GM11168 (cell line): ENCODE data around the gene NPBWR2.

Experiments used
- in situ Hi-C: fragments of 300-500 bp; cut with MboI; formaldehyde crosslinking; loops from one replicate; pipeline ENCODE4 v1.12.0; 2022; ENCODE audit warnings: low sequenced_read_pairs; ENCODE audit not compliant: unreplicated experiment

The NPBWR2 gene, protein sequence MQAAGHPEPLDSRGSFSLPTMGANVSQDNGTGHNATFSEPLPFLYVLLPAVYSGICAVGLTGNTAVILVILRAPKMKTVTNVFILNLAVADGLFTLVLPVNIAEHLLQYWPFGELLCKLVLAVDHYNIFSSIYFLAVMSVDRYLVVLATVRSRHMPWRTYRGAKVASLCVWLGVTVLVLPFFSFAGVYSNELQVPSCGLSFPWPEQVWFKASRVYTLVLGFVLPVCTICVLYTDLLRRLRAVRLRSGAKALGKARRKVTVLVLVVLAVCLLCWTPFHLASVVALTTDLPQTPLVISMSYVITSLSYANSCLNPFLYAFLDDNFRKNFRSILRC

DNA sequence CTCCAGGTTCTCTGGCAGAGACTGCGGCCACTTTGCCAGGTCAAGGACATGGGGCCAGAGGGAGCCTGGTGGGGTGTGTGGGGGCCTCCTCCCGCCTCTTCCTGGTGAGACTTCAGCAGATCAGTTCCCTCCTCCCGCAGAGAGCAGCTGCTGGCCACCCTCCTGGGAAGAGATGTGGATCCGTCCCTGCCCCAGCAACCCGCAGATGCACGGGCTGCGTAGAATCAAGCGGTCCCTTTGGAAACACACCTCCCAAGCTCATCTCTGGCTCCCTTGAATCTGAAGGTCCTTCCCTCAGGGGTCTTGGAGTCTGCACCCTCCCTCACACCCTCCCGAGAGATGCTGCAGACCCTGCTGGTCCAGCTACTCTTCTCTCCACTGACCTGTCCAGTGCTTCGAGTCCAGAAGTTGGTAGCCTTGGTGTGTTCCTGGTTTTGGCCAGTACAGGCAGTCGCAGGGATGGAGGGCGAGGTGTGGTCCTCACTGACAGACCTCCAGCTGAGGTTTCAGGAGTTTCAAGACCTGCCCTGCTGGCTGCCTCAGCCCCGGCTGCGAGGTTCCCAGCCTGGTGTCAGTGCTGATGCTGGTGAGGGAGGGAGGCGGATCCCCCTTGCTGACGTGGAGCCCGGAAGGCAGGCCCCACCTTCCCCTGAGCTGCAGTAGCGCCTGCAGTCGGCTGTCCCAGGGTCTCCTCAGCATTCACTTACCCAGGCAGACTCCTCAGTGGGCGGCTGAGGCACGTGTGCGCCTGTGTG is at the start of gene NPBWR2:
NPBWR2 (minus strand) TSS at position 585 of the 755 bp plus-strand sequence. CDS start 734 bp downstream, outside the sequence.
- in situ Hi-C loops = no loop called here

DNA sequence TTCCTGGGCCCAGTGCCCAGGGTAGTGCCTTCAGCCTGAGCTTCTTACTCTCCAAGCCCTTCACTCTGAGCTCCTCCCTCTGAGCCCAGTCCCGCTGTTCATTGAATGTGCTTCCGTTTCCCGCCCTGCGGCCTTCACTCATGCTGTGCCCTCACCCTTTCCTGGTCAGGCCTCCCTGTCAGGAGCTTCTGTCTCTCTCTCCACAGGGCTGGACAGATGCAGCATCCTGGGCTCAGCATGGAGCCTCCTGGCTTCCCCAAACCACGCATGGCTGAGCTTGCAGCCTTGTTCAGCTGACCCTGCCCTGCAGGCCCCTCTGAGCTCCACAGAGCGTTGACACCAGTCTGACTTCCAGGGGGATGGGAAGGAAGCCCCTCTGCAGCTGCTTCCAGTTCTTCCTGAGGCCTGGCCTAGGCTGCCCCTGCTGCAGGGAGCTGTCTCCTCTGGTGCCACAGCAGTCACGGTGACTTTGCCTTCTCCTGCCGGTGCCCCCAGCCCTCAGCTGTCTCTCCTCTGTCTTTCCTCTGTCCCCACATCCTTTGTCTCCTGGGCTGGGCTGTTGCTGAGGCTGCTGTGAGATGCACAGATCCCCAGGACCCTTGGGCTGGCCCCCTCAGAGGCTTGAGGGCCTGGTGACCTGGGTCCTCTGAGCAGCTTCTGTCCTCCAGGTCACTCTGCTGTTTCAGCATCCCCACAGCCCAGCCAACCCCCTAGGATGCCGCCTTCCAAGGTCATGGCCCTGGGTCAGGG is 48.9 kb upstream of the NPBWR2 start:
- in situ Hi-C loops = no loop called here

DNA sequence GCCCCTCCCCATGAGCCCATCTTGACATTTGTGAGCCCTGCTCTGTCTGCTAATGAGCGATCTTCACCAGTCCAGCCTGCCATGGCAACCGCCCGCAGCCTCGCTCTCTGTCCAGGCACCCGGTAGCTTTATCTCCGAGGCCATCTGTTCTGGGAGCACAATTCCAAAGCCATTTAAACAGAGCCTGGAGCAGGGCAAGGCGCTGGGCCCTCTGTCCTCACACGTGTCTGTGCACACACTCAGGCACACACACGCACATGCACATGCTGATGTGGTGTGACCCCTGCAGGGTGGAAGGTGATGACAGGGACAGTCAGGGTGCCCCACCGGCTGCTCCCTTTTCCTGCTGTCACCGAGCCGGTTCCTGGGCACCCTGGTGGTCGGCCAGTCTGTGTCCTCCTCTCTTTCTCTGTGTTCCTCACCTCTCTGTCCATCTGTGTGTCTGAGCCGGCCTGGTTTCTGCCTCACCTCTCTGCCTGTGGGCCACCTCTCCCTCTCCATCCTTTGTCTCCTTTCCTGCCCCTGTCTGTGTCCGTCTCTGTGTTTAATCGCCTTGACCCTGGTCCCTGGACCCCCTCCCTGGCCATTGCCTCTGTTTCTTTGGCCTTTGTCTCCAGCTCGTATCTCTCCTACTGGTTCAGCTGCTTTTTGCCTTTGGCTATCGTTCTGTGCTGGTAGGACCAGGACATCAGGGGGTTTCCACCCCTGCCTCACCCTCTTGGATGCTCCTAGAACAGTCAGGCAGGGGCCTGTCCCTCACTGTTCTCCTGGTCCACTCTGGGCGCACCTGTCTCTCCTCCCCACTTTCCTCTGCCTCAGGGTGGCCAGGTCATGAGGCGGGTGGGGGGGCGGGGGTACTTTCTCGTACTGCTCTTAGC is 48.1 kb upstream of the NPBWR2 start:
- in situ Hi-C loops = no loop called here

DNA sequence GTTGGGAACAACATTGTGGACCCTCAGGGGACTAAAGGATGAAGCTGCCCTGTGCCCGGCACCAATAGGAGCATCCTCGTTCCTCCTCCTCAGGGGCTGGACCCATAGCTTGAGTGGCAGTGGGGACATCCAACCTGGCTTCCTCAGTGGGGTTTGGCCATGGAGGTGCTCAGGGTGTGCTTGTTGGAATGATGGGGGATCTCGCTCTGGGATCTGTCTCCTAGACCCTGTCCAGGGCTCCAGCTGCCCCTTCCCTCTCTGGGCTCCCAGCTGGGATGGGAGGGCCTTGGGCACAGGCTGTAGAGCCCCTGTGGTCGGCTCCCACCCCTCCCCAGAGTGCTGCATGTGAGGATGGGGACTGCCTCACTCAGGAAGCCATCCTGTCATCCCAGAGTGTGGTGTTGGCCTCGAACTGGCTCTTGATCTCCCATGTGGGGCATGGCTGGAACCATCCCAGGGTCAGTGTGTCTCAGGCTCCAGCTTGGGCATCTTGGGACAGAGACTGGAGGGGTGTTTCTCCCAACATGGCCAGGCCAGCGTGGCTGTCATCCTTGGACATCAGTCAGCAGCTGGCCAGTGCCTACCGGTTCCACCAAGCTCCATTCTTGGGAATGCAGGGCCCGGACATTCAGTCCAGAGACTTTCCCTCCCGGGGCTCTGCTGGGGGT is 47.4 kb upstream of the NPBWR2 start:
- in situ Hi-C loops = no loop called here

DNA sequence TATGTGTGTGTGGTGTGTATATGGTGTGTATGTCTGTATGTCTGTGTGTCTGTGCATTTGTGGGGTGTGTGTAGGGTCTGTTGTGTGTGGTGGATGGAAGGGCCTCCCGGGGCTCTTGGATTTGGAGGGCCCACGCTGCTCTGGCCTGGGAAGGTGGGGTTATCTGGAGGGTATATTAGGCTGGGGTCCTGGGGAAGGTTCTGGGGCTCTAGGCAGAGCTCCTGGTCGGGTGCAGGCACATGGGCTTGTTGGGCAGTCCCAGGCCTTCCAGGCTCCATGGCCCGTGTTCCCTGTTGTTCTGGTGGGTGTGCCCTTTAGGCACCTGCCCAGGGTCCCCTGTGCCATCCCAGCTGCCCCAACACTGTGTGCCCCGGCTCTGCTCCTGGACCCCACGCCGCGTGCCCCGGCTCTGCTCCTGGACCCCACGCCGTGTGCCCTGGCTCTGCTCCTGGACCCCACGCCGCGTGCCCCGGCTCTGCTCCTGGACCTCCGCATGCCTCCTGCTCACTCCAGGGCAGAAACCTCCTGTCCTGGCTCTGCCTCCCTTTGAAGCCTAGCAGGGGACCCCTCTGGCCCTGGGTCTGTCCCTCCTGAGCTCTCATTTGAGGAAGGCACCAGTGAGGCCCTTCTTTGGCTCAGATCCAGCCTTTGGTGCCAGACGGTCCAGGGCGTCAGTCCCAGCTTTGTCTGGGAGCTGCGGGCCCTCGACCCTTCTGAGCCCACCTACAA is 46.7 kb upstream of the NPBWR2 start:
- in situ Hi-C loops = no loop called here

DNA sequence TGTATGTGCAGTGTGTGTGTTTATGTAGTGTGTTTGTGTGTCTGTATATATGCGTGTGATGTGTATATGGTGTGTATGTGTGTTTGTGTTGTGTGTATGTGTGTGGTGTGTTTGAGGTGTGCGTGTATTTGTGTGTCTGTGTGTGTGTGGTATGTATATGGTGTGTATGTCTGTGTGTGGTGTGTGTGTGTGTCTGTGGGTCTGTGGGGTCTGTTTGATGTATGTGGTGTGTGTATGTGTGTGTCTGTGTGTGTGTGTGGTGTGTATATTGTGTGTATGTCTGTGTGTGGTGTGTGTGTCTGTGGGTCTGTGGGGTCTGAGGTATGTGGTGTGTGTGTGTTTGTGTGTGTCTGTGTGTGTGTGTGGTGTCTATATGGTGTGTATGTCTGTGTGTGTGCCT is 46.0 kb upstream of the NPBWR2 start:
- in situ Hi-C loops = no loop called here

DNA sequence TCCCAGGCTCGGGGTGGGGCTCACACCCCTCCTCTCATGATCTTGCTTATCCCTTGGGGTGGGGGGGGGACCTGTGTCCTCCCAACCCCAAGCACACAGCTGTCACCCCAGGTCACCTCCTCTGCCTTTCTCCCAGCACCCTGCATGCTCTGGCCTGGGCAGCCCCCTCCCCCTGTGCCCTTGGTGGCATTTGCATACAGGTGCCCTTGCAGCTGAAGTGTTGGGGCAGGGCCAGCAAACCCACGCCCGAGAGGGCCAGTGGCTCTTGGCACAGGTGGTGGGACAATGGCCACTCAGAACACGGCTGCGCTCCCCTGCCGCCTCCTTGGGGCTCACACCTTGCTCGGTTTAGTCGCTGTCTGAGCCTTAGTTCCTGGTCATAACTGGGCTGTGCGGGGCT is 45.5 kb upstream of the NPBWR2 start:
- in situ Hi-C loops = no loop called here

DNA sequence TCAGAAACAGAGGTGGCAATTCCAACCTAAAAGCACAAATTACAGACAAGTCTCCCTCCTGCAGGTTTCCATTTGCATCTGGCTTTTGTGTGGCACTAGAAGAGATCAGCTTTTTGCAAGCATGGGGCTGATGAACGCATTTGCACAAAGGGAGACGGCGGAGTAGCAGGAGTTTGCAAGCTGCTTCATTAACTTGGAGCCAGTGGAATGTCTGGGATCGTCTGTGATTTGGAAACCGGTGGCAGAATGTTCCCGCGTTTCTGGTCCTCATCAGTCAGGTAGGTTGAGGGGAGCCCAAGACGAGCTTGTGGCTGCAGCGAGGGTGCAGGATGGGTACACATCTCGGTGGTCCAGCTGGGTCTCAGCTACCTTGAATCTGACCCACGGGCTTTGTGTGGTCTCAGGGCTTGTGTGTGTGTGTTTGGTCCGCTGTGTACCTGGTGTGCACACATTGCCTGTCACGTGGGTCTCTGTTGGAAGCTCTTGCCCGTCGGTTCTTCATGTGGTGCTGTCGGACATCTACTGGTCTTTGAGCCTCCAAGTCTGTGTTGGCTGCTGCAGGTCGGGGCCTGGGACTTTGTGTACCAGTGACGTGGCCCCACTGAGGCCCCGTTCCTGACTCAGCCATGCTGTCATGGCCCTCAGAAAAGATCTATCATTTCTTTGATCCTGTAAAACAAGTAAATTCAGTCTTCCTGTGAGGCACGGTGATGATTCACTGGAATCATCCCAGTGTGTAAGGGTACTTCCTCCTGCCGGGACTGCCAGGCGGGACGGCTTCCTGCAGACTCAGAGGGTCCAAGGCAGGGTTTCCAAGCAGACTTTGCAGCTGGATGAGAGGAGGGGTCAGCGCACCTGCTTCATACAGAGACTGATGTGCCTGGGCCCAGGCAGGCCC is 44.5 kb upstream of the NPBWR2 start:
- in situ Hi-C loops = no loop called here

DNA sequence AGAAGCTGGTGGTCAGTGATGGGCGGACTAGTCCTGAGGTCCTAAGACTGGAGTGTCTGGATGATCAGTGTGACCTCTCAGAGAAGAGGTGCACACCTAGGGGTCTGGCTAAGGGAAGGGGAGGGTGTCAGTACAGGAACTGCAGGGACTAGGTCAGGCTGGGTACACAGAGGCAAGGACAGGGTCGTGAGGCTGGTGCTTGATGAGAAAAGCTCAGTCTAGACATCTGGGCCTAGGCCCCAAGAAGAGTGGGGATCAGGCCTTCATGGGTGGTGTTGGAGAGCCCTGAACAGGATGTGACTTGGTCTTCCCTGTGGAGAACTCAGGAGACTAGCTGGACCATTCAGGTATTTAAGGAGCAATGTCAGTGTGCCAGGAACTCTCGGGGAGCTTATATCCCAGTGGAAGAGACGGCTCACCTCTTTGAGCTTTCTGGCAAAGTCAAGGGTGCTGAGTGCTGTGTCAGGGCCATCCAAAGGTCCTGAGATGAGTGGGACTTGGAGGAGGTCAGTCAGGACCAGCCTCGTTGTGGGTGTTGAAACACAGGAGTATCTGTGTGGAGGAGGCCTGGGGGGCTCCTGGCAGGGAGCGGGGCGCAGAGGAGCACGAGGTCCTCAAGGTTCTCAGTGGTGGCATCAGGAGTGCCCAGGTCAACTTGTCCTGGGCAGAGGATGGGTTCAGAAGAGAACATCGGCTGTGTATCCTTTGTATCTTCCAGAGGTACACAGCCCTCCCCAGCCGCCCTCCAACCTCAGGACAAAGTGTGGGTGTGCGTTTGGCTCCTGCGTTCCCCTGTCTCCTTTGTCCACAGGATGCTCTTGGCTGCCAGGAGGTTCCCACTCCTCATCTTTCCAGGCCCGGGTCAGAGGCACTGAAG is 43.6 kb upstream of the NPBWR2 start:
- in situ Hi-C loops = no loop called here

DNA sequence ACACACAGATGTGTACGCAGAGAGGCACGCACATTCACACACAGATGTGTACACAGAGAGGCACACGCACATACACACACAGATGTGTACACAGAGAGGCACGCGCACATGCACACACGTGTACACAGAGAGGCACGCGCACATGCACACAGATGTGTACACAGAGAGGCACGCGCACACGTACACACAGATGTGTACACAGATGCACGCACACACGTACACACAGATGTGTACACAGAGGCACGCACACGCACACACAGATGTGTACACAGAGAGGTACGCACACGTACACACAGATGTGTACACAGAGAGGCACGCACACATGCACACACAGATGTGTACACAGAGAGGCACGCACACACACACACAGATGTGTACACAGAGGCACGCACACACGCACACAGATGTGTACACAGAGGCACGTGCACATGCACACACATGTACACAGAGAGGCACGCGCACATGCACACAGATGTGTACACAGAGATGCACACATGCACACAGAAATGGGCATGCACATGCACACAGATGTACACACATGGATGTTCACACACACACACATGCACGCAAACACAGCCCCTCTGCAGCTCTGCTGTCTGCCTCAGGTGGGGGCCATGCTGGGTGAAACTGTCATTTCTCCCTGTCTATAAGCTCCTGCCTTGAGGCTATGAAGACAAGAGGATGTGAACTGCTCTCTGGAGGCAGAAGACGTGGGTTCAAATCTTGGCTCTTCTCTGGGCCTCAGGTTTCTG is 42.6 kb upstream of the NPBWR2 start:
- in situ Hi-C loops = no loop called here

DNA sequence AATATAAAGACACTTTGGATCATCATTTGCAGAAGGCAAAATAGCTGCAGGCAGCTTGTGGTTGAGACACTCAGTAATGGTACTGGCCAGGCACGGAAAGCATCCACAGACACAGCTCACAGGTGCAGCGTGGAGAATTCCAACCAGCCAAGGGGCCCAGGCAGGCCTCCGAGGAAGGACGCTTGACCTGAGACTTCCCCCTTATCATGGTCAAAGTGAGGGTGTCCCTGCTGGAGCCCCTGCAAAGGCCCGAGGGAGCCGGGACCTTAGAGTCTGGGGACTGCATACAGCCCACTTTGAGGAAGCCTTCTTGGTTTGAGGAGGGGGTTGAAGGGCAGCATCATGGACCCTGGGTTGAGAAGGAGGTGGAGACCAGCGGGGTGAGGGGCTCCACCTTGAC is 41.8 kb upstream of the NPBWR2 start:
- in situ Hi-C loops = no loop called here

DNA sequence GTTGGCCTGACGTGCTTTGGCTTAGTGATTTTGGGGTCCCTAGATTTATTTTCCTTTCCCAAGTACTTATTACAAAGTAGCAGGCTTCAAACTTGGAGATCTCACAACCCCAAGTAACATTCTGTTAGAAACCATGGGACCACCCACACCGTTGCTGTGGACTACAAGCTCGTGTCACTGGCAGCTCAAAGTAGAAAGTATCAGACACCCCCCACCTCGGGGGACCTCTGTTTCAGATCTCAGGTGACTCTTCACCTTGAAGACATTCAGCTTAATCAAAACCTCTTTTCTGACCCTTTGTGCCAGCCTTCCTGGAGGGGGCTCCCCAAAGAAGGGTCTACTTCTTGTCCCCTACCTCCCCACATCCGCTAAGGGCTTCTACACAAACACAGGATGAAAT is 41.2 kb upstream of the NPBWR2 start:
- in situ Hi-C loops = no loop called here

DNA sequence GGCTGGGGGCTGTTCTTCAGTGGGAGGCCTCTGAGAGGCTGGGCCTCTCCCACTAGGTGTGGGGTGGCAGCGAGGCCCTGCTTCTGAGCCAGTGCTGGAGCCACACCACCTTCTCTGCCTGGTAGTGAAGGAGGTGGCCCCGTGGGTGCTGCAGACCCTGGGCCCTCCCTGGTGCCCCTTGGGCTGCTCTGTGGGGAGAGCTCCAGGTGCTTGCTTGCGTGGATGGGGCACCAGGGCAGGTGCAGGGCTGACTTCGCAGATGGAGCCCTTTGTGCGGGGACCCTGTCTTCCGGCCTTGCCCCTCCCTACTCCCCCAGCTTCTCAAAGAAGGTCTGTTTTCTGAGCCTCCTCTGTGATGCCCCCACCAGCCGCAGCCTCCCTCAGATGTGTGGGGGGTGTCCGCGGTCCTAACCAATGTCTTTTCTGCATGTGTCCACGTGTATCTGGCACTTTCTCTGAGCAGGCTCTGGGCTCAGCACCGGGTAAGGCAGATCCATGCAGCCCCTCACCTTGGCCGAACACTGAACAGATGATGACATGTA is 39.6 kb upstream of the NPBWR2 start:
- in situ Hi-C loops = no loop called here

DNA sequence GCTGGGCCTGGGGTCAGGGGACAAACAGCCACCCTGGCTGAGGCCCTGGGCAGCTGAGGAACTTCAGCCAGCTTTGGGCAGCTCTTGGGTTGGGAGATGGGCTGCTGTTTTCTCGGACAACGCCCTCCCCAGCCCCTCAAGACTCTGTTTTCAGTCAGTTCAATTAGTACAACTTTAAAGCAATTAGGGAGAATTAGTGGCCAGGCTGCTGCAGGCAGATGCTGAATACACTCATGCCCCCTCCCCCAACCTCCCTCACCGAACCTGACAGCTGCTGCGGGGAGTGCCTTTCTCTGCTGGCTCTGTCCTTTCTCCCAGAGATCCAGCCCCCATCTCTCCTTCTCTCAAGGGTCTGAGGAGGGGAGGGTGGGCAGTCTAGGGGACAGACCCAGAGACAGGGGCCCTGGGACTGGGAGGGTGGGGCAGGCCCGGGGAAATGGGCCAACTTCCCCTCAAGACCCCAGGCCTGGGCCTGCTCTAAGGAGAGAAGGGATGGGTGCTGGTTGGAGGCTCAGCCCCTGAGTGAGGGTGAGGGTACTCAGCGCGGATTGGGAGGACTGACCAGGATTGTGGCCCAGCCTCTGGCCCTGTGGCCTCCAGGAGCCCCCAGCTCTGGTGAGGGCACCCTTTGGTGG is 39.1 kb upstream of the NPBWR2 start:
- in situ Hi-C loops = no loop called here

DNA sequence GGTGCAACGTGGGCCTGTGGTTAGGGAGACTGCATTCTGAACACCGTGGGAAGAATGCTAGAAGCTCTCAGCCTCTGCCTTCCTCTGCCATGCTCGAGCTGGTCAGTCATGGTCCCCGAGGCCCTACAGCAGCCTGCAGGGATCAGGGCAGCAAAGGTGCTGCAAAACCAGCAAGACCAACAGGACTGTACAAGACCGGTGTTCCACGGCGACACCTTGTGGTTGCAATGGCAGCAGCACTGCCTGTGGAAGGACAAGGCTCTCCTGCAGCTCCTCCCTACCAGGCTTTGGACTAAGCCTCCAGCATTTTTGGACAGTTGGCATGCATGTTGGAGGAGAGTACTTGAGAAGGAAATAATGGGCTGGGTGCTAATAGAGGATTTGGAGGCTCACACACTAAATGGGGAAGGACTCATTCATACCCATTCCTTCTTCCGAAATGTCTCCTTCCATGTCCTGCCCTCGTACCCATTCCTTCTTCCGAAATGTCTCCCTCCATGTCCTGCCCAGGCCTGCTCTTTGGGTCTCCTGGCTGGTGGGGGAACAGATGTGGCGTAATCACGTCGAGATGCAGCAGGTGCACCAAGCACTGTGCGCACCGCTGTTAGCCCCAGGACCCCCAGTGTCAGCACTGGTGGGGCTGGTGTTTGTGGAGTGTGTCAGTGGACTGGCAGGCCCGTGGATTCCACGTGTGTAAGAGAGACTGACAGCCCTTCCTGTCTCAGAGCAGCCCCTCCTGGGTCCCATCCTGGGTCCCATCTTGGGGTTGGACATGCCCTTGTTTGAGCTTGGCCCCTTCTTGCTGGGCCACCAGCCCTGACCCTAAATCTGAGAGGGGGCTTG is 38.3 kb upstream of the NPBWR2 start:
- in situ Hi-C loops = no loop called here
